Activated CD4-positive, alpha-beta T cell treated with anti-CD3 and anti-CD28 coated beads, Interleukin-2, amount 50 U/mL, for 1 hour (primary cell): Measurements from ENCODE around the gene CRY2.

Experiments
- DNase-seq: peaks from one replicate; pipeline ENCODE4 v3.0.0-alpha.2; 2020

CRY2 gene

GRCh38 chr11:45918962-45919675, 71.8 kb downstream of the CRY2 start:
- DNase-seq = no peak

- DNase-seq = no peak
Measured at GRCh38 chr11:45919806-45920530, 72.7 kb downstream of the CRY2 start.

- DNase-seq = no peak
Measured at GRCh38 chr11:45920531-45921477, 73.5 kb downstream of the CRY2 start.

- DNase-seq = no peak
Measured at GRCh38 chr11:45921561-45922424, 74.5 kb downstream of the CRY2 start.

- no peak for DNase-seq
Measured at GRCh38 chr11:45922425-45923082, 75.3 kb downstream of the CRY2 start, which contains the start of gene LARGE2. LARGE2 (plus strand) TSS chr11:45922656; CDS start chr11:45922883, 227 bp downstream.

GRCh38 chr11:45924036-45924915, 77.0 kb downstream of the CRY2 start:
- DNase-seq = no peak

- DNase-seq = no peak
Measured at GRCh38 chr11:45924927-45925326, 77.7 kb downstream of the CRY2 start.

- DNase-seq = no peak
Measured at GRCh38 chr11:45925550-45925949, 78.3 kb downstream of the CRY2 start.

GRCh38 chr11:45926001-45926401, 78.7 kb downstream of the CRY2 start:
- DNase-seq = no peak

- no peak for DNase-seq
Measured at GRCh38 chr11:45926536-45927331, 79.5 kb downstream of the CRY2 start.

GRCh38 chr11:45927332-45927683, 80.0 kb downstream of the CRY2 start:
- DNase-seq = no peak

- no peak for DNase-seq
Measured at GRCh38 chr11:45927684-45928413, 80.6 kb downstream of the CRY2 start.

- DNase-seq = no peak
Measured at GRCh38 chr11:45928535-45929215, 81.4 kb downstream of the CRY2 start.

GRCh38 chr11:45929486-45930030, 82.3 kb downstream of the CRY2 start:
- DNase-seq = no peak

- DNase-seq = peak; percentile 18
Measured at GRCh38 chr11:45930031-45930794, 82.9 kb downstream of the CRY2 start.

- DNase-seq = no peak
Measured at GRCh38 chr11:45930951-45931570, 83.8 kb downstream of the CRY2 start.

GRCh38 chr11:45931739-45932138, 84.5 kb downstream of the CRY2 start:
- DNase-seq = no peak
